ENCODE results near the gene C22orf39.

C22orf39 gene

DNA sequence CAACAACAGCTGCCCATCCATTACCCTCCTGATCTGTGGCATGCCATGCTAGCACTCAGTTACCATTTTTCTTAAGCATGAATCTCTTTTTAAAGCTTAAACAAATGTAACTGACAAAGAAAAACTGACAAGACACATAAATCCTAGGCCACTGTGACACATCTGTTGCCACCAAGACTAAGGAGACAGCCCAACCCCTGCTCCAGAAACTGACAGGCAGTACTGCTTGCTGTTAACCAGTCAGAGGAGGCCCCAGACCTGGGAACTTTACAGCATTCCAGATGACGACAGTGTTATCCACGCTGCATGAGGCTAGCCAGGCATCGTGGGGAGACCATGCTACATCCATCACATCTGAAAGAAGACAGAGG, 49.8 kb downstream of the C22orf39 start:
- no peak for TF ChIP-seq ZNF274 (IDR thresholded peaks at IDR 0.05; ENCODE audit: low read depth, low read length)
- H3K4me3 ChIP-seq (ENCODE audit: low read length), result no peak overlapping the region

DNA sequence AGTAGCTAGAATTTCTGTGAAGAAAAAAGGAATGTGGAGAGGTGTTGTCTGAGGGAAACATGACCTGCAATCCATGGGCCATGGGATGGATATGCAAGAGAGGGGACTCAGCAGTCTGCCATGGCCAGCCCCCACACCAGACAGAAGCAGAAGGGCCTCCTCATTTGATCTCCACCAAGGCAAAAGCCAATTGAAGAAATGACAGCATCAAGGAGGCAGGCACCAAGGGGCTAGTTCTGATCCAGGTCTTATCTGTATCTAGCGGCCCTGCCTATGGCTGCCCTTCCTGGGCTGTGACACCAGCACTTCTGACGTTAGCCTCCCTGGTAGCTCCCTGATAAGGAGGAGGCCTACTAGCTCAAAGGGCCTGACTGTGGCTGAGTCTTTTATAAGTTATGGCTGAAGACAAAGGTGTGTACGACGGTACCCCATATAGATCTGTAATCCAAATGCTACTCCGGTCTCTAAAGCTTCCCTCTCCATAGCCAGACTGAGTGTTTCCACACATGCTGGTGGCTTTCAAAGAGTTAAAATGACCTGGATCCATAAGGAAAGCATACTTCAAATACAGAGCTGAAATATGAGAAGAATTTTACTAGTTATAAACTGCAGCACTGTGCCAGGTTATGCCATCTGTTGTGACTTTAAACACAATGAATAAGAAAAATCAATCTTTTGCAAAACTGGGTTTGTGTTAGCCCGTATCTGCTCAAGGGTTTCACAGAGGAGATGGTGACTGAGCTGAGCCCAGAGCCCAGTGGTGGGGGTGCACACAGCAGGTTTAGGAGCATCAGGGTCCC, 50.4 kb downstream of the C22orf39 start:
- TF ChIP-seq ZNF274 (IDR thresholded peaks at IDR 0.05; ENCODE audit: low read depth, low read length), result no peak

GRCh38 chr22:19396561-19396933, 51.0 kb downstream of the C22orf39 start:
- no peak for TF ChIP-seq ZNF274 (IDR thresholded peaks at IDR 0.05; ENCODE audit: low read depth, low read length)

More for the DNA sequence above, 50.4 kb downstream of the C22orf39 start:
- no peak overlapping the region for H3K4me3 ChIP-seq (ENCODE audit: low read length)

DNA sequence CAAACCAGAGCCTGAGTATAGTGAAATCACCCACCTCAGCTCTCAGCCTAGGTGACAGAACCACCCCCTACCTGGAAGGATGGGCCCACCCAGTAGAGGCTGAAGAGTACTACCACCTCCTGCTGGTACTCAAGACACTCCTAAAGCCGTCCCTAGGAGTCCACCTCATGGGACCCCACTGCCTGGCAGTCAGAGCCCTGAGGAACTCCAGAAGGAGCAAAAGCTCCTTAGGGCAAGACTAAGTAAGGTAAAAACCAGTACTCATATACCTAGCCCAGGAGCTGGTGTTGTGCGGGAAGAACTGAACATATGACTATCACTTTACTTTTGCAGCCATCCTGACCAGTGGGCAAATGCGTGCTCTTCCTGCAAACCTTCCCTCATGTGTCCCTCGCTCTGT, 52.2 kb downstream of the C22orf39 start:
- H3K4me3 ChIP-seq (ENCODE audit: low read length), result no peak overlapping the region
- no peak for TF ChIP-seq ZNF274 (IDR thresholded peaks at IDR 0.05; ENCODE audit: low read depth, low read length)

More at GRCh38 chr22:19396561-19396933, 51.0 kb downstream of the C22orf39 start:
- no peak overlapping the region for H3K4me3 ChIP-seq (ENCODE audit: low read length)

DNA sequence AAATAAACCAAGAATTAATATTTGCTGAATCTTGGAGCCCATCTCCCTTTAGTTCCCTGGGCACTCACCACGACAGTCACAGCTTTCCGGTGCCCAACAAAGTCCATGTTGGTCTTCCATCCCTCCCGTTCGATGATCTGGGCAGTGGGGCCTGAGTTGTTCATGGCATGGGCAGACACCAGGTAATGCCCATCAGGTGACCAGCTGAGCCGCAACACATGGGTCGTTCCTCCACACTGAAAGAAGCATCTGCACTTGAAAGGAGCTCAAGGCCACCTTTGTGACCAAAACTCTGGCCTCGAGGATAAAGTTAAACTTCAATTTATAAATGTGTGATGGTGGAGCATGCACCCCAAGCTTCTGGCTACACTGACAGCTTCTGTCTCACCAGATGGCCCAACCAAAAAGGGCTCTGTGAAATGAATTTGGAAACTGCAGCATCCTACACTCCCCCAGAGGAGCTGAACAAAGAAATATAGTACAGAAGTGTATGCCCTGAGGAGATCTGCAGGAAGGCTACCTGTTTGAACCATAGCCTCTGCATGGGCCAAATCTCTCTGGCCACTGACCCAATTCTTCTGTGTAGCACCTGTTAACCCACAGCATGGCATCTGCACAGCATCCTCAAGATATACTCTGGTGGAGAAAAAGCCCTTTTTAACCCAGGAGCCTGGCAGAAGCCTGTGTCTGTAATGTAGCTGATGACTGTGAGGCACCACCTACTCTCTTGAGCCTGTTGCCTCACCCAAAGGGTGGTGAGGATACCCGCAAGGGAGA, 53.0 kb downstream of the C22orf39 start:
- no peak for TF ChIP-seq ZNF274 (IDR thresholded peaks at IDR 0.05; ENCODE audit: low read depth, low read length)
- no peak overlapping the region for H3K4me3 ChIP-seq (ENCODE audit: low read length)

DNA sequence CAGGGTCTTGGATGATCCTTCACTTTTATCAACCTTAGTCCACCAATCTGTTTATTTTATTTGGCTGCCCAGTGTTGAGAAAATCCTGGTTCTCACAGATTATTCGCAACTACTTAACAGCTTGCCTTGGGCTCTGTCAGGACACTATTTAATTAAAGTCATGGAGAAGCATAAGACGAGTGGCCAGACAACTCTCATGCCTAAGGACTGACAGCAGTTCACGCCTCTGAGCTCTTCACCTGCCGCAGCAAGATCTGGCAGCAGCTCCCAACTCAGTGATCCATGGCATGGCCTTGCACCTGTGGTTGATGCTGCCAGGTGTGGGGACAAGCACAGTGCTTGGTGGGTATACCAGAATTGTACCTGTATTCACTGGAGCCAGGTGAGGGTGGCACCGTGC, 53.8 kb downstream of the C22orf39 start:
- no peak for TF ChIP-seq ZNF274 (IDR thresholded peaks at IDR 0.05; ENCODE audit: low read depth, low read length)
- no peak overlapping the region for H3K4me3 ChIP-seq (ENCODE audit: low read length)
